GM19395 (cell line): Measurements from ENCODE around the gene LPGAT1.
"Not testable (repeated sequence)": the region's sequence is repeated elsewhere in the genome, so short reads cannot be mapped to it uniquely, and the experiment has no call there.

Source experiments
- ATAC-seq: cut with Tn5 transposase; IDR thresholded peaks from one replicate; pipeline ENCODE4 v1.9.1; 2021; ENCODE audit warnings: mild to moderate bottlenecking, moderate library complexity; ENCODE audit not compliant: unreplicated experiment

The LPGAT1 gene

DNA sequence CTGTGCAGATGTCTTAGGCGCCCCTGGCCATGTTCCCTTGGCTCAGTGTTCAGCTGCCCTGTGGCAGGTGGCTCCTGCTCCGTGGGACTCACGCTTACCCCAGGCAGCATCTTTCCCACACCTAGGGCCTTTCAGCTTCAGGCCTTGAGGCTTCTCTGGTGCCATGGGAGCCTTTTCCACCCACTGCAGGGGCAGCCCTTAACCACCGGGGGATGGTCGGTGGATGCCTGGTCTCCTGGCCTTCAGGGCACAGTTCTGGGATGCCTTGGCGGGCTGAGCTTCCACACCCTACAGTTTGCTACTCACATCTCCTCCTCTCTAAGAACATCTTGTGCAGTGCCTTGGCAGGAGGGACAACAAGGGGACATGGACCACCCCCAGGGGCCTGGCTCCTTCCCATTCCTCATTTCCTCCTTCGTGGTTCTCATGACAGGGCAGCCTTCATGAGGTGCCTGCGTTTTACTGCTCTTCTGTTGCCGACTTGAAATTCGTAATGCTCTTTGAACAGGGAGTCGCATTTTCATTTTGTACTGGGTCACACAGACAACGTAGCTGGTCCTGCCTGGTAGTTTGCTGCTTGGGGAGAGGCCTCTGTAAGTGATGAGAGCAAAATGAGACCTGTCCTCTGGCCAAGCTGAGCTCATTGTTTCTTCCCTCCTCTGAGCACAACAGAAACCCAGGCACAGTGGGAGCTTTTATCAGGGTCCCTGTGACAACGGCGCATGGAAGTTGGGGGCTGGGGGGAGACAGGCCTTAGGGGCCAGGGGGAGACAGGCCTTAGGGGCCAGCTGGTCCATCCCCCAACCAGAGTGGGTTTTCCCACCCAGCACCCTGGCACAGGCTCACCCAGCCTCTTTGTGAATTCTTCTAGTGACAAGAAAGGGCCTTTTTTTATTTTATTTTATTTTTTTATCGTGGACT, 93.2 kb downstream of the LPGAT1 start:
- no peak for ATAC-seq

DNA sequence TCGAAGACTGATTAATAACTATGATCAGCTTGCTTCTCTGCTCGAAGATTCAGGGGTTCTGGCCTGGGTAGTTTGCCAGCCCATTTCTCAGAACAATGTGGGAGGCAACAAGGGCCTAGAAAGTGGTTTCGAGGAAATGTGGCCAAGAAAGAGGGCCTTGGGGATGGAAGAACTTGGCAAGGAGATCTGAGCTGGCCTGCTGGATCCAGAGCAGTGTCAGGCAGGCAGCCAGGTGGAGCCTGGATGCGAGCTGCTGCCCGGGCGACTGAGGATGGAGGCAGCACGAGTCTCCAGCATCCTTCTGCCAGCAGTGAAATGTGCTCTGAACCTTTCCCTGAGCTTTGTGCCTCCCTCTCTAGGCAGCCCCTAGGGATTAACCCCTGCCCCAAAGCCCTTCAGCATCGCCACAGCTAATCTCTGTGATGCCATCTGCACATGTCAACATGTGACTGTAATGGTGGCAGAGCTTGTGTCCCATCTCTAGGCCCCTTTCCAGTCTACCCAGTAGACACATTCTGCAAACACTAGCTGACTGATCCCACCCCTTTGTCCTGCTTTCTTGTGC, 94.1 kb downstream of the LPGAT1 start:
- ATAC-seq: no peak

DNA sequence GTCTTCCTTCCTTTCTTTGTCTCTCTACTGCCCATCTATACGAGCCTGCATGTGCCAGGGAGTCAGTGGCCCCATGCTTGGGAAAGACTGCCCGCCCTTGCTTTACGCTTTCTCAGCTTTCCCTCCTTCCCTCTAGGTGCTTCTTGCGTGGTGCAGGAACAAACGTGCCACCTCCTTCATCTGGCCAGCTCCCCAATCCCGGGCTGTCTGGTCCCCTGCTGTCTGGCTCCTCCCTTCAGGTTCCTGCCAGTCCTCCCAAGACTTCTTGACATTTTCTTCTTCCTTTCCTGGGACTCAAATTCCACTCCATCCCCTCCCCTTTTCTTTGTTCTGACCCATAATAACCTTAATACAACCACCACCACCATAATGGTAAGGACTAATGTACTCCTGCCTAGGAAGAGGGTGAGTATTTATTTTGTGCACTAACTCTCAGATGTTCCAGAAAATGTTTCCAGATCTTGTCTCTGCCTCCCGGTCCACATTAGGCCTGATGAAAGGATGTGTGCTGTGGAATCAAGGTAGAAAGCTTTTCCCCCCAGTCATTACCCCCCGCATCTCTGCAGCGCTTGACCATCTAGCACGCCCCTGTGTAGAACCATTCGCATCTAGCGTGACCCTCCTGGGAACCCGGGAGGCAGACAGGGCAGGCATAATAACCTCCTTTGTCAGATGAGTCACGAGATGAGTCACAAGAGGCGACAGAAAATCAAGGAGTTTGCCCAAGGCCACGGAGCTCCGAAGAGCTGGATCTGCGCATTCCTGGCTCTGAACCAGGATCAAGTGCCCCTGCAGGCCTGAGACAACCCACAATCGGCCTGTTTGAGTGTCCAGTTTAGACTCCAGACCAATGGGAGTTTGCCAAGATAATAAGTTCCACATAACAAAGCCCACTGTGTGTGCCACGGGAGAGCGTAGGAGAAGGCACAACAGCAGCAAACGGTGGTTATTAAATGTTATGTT, 95.1 kb downstream of the LPGAT1 start:
- ATAC-seq: no peak

DNA sequence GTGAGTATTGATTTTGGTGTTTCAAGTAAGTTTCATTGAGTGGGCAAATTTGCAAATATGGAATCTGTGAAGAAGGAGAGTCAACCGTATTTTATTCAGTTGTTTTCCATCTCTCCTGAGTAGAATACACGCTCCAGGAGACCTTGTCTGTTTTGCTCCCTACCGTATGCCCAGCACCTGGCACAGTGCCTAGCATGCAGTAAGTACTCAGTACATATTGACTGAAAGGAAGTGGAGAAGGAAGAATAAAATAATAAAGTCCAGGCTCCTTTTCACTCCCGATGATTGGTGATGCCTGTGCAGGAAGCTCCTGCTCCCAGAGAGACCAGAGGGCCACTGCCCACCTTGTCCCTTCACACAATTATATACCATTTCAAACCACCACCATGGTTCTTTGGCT, 95.8 kb downstream of the LPGAT1 start:
- ATAC-seq: no peak

DNA sequence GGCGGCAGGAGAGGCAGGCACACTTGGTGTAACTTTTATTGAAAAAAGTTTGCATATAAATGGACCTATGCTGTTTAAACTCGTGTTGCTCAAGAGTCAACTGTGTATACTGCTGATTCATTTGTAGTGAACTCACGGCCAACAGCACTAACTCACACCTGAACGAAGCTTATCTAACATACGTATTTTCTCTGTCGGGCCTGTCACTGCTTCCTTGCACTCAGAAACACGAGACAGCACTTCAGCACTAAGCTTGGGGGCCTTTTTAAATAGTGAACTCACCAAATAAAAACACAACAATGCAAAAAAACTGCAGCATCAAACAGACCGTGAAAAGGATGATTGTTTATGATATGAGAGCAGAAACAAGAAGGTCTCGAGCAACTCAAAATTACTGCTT, 96.2 kb downstream of the LPGAT1 start:
- ATAC-seq: no peak

DNA sequence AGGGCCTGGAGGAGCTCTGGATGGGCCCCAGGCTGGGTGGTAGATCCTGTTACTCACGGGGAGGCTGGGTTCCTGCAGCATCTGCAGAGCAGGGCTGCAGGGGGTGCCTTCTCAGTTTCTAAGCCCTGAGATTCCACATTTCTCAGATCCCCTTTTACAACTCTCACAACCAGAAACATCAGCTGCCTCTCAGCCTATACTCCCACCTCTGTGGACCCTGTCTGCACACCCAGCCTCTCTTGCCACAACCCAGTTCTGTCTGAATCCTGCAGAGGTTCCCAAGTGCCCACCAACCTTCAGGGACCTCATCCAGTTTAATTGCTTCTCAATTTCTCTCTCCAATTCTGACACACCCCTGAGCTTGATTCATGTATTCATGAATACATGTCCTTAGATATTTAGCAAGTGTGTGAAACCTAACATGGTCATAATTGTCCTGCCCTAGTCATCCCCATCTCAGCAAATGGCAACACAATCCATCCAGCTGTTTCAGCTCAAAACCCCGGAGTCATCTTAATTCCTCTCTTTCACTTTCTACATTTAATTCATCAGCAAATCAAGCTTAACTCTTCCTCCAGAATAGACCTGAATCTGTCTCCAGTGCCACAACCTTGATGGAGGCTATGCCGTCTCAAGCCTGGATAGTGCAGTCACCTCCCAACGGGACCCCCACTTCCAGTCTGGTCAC, 98.1 kb downstream of the LPGAT1 start:
- peak; percentile 93 for ATAC-seq

DNA sequence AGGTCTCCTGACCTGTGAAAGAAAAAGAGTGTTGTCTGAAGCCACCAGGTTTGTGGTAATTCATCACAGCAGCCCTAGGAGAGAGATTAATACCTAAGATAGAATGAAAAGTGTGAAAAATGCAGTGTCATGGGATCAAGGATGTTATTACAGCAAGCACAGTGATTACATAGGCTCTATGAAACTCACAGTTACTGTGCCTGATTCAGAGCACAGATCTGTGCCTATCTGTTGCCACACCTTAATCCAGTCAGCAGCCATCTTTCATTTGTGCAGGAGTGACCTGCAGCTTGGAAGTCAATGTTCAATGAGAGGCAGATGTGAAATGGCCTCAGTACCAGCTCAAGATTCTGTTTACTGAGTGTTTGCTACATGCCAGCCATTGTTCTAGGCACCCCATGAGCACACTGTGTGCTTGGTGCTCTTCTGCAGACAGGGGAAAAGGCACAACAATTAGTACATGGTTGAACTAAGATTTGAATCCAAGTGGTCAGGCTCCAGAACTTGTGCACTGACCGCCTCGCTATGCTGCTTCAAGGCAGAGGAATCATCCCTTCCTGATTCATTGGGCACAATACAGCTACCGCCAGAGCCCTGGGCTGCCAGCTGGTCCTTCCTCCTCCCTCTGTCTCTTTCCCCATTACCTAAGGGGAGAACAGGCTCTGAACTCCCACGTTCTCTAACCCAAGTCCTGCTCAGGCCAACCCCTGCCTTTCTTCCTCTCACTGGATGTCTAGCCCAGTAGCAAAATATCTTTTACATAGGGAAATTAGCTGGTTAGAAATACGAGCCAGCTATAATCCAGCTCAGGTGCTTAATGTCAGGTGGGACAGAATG, 98.9 kb downstream of the LPGAT1 start:
- peak; percentile 21 for ATAC-seq

DNA sequence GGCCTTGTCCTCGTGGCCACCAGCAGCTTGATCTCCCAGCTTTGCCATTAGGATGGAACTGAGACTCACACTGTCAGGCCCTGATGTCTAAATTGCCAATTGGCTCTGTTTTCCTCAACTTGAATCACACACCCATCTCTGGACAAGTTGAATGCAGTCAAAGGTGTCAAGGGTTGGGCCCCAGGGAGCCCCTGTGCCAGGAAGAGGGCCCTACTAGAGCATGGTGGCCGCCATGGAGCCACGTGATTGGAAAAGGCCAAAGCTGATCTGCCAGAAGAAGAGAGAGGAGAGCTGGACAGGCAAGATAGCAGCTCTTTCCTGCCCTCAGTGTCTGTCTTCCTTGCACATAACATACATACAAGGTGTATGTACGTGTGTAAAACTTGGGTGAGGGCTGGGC, 100.2 kb downstream of the LPGAT1 start:
- ATAC-seq: no peak

DNA sequence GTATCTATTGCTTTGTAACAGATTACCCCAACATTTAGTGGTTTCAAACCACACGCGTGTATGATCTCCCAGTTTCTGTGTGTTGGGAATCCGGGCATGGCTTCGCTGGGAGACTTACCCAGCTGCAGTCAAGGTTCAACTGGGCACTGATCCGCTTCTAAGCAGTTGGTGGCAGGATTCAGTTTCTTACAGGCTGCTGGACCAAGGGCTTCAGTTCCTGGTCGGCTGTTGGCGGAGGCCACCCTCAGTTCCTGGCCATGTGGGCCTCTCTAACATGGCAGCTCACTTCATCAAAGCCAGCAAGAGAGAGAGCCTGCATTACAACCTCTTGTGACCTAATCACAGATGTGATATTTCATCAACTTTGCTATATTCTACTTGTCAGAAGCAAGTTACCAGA, 101.3 kb downstream of the LPGAT1 start:
- ATAC-seq: no peak

DNA sequence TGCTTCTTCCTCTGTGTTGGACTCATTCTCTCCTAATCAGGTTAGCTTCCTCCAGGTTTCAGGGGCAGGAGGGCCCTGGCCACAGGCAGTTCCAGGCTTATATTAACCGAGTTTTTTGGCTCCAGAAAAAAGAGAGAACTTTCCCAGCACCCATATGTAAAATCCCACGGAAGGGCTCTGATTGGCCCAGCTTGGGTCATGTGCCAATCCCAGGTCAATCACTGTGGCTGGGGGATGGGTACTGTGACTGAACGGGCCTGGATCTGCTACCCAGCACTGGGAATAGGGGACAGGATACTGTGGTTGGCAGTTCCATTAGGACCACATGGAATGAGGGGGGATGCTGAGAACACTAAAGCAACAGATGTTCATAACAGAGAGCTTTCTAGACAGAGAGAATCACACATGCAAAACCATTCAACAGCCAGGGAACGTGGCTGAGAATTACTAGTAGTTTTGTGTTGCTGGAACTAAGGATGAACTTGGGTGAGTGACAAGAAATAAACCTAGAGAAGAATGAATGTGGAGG, 104.0 kb downstream of the LPGAT1 start:
- no peak for ATAC-seq

DNA sequence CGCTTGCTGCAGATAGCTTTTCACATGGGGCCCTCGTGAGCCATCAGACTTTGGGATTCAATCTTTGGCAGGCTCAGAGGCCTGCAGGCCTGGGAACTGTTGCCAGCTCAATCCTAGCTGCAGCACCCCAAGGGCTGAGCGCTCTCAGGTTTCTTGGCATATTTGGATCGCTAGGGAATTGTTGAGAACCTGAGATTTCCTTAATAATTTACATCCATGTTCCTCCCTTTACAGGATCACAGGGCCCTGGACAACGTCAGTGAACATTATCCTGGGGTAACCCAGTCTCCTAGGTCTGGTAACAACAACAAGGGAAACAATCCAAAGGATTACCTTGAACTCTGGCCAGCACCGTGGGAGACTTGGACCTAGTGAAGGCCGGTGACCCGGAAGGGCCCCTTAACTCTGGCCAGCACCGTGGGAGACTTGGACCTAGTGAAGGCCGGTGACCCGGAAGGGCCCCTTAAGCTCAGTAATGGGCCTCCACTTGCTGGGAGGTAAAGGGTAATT, 105.8 kb downstream of the LPGAT1 start:
- no peak for ATAC-seq

DNA sequence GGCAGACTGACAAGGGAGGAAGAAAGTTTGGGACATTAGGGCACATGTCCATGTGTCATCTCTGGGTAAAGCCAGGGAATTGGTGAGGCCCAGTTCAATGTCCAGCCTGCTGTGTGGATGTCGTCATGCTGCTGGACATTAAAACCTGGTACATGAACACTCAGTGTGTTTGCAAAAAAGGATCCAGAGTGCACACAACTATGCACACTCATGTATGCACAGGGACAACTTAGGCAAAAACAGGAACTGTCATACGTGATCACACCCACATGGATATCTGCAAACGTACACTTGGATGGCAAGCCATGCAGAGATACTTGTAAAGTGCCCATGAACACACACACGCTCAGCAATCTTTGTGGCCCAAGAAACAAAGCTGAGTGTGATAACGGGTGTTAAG, 107.3 kb downstream of the LPGAT1 start:
- ATAC-seq: no peak

DNA sequence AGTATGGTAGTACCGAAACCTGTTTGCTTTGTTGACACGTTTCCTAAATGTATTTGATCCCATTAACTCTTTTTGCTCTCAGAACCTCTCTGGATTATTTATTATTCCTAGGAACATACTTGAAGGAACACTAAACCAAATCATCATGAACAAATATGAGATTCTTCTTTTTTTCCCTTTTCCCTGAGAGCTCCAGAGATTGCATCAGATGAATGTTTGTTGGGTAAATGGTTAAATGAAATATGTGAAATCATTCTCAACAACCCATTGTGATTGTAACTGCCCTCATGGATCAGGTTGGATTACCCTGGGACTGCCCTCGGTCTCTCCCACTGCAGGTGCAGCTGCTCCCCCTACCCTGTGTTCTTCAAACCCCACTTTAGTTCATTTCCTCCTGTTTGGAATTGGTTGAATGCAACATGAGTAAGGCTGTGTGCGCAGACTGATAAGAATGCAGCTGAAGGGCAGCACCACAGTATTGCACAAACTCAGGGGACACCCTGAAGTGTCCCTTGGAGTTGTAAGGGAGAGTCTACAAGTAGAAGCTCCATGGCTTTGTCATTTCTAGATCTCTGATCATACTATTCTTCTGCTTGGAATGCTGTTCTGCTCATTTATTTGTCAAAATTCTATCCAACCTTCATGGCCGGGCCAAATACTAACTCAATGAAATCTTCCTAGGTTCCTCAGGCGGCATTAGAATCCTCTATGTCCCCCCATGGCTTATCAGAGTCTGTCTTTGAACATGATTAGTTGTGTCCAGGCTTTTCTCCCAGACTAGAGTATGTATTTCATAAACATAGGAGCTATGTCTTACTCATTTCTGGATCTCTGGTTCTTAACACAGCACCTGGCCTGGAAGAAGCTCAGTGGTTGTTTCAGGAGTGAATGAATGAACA, 108.0 kb downstream of the LPGAT1 start:
- no peak for ATAC-seq

DNA sequence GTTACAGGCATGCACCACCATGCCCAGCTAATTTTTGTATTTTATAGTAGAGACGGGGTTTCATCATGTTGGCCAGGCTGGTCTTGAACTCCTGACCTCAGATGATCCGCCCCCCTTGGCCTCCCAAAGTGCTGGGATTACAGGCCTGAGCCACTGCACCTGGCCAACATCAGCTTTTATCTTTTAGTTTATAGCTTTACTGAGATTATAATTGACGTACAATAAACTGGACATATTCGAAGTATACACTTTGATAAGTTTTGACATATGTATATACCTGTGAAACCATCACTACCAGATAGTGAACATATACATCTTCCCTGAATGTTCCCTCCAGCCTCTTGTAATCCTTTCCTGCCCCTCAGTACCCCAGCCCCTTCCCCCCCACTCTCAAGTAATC, 114.0 kb downstream of the LPGAT1 start:
- not testable (repeated sequence) for ATAC-seq

DNA sequence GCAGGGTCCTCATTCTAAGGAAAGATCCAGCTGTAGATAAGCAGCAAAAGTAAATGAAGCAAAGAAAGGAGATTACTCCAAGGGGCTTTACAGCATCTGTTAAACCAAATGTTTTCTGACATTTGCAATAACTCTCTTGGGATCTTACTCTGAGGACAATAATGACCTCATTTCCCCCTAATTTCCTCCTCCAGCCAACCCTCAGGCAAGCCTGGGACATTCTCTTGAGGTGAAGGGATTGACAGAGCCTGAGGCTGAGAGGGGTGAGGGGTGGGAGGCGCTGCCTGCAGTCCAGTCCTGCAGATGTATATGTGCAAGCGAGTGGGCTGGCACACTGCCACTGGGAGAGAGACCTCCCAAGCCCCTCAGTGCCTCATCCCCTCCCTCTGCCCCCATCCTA, 114.6 kb downstream of the LPGAT1 start:
- ATAC-seq: no peak

DNA sequence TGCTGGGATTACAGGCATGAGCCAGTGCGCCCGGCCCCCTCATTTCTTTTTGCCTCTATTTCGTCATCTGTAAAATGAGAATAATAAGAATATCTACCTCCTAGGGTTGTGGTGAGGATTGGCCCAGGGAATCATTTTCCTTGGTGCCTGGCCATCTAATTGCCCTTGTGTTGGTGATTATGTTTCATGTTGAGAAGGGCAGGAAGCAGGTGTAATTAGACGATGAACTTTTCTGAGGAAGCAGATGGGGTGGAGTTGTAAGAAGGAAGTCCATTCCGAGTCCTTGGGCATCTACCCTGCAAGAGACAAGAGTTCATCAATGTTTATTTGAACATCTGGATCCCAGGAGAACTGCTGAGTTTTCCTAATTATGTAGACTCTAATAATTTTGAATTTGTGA, 116.4 kb downstream of the LPGAT1 start:
- no peak for ATAC-seq

DNA sequence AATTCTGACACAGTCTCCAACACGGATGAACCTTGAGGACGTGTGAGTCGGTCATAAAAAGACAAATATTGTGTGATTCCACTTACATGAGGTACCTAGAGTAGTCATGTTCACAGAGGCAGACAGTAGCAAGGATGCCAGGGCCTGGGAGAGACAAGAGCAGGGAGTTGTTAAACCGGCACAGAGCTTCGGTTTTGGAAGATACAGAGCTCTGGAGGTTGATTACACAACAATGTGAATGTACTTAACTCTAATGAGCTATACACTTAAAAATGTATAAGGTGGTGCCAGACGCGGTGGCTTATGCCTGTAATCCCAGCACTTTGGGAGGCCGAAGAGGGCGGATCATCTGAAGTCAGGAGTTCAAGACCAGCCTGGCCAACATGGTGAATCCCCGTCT, 117.3 kb downstream of the LPGAT1 start:
- no peak for ATAC-seq

DNA sequence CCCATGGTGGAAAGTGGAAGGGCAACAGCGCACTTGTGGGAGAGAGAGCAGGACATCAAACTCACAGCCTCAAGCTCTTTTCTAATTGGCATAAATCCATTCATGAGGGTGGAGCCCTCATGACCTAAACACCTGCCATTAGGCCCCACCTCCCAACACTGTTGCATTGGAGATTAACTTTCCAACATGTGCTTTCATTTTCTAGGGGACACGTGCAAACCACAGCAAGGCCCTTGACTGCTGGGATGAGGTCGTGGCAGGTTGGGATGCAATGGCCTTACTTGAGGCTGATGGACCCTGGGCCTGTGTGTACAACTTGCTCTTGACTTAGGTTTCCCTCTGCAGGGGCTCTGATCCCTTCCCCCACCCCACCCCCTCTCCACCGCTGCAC, 119.3 kb downstream of the LPGAT1 start:
- ATAC-seq: no peak
